Stimulated activated CD8-positive, alpha-beta memory T cell treated with anti-CD3 and anti-CD28 coated beads, Interleukin-12 subunit alpha, Interleukin-12 subunit beta, amount 100 ng/mL, for 24 hours (primary cell): Measurements from ENCODE around the gene PRDM10.
"Not testable (repeated sequence)": the region's sequence is repeated elsewhere in the genome, so short reads cannot be mapped to it uniquely, and the experiment has no call there.

Experiments
- DNase-seq: peaks from one replicate; pipeline ENCODE4 v3.0.0-alpha.2; 2020; ENCODE audit errors: extremely low read depth

PRDM10 gene

GRCh38 chr11:129976328-129976727, 26.3 kb downstream of the PRDM10 start:
- DNase-seq = no peak

DNA sequence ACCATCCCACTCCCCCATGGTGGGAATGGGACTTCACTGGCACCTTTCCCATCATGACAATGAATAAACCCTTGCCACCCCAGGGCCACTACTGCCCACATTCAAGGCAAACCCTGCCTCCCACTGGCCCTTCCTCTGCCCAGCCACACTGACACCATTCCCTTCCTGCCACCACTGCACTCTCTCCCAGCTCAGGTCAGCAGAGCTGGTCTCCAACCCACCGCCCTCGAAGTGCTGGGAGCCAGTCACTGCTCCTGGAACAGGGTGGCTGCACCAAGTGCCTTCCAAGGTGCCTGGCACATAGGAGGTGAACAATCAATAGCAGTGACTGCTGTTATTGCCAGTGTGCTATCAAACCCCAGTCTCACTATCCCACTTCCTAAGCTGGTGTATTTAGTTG, 27.1 kb downstream of the PRDM10 start:
- DNase-seq = no peak

DNA sequence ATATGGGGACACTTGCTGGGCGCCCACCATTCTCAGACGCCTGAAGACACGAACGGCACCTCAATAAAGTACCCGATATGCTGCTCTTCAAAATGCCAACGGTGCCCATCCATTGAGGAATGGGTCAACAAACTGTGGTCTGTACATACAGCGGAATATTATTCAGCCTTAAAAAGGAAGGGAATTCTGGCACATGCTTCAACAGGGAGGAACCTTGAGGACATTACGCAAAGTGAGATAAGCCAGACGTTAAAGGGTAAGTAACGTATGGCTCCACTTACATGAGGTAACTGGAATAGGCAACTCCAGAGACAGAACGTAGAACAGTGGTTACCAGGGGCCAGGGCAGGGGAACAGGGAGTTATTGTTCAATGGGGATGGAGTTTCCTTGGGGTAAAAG, 28.0 kb downstream of the PRDM10 start:
- DNase-seq = no peak

GRCh38 chr11:129974237-129974636, 28.4 kb downstream of the PRDM10 start:
- no peak for DNase-seq

DNA sequence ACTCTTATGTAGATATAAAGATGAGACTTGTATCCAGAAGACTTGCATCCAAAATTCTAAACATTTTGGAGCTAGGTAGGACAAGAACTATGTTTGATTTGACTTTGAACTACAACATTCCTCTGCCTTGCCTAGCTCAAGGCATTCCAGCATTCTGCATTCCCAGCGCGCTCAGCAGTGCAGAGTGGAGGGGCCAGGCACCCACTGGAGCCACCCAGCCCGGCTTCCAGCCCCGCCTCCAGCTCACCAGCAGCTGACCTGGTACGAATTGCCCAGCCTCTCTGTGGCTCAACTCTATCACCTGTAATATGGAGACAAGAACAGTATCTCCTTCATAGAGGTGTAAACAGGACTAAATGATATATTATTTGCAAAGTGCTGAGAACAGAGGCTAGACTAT, 28.8 kb downstream of the PRDM10 start:
- DNase-seq = no peak

DNA sequence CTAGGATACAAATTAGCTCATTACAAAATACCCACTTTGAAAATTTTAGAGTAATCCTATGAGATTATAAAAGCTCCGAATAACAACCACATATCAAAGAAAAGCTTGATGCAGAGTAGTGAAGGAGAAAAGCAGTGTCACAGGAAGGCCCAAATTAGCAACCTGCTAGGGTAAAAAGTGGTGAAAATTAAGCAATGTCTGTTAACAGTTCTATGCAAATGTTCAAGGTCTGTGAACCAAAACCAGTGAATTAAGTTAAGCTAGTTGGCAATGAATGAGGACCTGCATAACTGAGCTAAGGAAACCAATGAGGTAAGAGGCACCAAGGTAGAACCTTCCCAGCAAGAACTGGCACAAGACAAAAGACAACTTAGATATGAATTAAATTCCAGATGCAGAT, 29.6 kb downstream of the PRDM10 start:
- no peak for DNase-seq

GRCh38 chr11:129972611-129973010, 30.0 kb downstream of the PRDM10 start:
- DNase-seq = no peak

DNA sequence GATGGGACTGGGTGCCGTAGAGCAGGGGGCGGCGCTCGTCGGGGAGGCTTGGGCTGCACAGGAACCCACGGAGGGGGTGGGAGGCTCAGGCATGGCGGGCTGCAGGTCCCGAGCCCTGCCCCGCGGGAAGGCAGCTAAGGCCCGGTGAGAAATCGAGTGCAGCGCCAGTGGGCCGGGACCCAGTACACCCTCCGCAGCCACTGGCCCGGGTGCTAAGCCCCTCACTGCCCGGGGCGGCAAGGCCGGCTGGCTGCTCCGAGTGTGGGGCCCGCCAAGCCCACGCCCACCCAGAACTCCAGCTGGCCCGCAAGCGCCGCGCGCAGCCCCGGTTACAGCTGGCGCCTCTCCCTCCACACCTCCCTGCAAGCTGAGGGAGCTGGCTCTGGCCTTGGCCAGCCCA, 30.8 kb downstream of the PRDM10 start:
- DNase-seq = not testable (repeated sequence)

GRCh38 chr11:129969920-129970319, 32.7 kb downstream of the PRDM10 start:
- no peak for DNase-seq

DNA sequence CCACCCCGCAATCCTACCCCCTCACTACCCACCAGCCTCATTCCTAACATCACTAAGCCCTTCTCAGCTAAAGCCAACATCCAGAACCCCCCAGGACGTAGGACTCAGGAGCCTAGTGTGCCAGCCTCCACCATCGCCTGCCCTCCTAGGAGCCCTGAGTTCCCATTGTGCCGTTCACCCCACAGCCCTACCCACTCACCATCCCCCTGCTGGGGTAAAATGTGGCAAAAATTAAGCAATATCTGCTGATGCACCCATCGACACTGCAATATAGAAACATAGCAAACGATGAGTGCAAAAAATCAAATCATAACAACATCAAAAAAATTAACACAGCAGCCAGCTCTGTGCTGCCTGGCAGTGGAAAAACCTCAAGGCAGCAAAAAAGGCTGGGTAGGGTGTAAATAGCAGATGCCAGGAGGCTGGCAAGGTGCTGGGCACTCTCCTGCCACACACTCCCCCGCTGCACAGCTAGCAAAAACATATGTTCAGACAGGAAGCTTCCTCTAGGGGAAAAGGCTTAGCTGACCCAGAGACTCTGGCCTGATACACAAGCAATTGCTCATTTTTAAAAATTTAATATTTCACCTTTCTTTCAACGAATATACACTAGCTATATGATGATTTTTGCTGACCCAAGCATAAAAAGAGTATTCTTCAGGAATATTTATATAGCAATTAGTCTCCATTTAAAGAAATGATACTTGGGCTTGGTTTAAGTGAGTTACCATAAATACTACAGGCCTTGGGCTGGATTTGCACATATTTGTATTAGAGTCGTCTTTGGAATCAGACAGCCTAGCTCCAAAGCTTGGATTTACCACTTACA, 33.8 kb downstream of the PRDM10 start:
- DNase-seq = no peak

DNA sequence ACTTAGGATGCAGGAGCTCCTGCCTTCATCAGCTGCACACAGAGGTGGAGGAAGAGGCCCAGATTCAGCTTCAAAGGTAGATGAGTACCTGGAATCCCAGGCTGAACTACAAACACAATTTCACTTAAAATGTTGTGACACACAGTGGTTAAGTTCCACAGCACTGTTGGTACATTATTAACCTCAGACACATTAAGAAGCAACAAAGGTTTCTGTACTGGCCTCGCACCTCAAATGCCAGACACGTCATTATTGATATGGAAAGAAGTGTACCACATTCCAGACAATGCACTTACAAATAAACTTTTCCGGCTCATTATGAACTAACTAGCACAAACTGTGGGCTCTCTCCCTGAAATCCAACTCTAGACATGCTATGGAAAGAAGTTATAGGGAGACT, 34.6 kb downstream of the PRDM10 start:
- DNase-seq = no peak

GRCh38 chr11:129965248-129965647, 37.4 kb downstream of the PRDM10 start:
- no peak for DNase-seq

DNA sequence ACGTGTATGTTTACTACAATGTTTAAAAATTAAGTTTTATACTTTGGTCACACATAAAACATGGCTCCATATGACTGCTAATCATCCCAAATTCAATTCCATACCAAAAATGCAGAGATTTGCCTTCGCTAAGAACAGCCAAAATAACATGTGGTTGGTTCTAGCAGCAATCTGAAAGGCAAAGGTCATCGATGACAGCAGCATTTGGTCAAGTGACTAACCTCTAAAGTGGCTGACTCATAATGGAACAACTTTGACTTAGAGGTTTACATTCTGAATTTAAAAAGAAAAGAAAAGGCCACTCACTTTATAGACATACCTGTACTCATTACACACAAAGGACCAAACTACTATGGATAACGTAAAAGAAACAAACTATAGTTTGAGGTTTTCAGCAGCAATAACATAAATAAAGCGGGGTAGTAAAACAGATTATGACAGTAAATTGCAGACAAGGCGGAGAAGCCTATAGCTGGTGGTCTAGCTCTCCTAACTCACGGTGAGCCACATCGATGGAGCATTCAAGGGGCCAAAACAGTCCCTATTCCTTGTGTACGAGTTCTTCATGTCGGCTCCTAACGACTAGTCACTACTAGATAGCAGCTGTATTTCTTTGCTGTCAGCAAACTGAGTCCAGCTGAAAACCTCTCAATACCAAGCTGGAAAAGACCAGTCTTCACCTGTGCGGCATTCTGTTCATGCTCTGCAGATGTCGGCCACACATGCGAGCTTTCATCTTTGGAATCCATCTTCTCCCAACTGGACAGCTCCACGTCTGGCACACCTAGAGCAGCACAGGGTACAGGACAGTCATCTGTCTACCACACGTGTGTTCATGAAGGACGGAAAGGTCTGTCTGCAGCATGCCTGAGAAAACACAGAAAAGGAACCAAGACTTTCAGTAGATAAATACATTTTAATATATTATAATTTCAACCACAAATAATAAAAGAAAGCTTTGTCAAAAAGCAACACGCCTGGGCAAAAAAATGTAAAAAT, 42.1 kb downstream of the PRDM10 start:
- no peak for DNase-seq

DNA sequence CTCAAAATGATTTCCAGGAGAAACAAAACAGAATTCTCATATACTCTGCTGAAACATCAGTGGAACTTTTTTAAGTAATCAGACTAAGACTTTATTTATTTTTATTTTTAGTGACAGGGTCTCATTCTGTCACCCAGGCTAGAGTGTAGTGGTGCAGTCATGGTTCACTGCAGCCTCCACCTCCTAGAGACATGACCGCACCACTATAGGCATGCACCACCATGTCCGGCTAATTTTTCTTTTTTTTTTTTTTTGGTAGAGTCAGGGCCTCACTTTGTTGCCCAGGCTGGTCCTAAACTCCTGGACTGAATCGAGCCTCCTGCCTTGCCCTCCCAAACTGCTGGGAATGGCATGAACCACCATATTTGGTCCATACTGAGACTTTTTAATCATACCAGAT, 42.9 kb downstream of the PRDM10 start:
- DNase-seq = no peak

DNA sequence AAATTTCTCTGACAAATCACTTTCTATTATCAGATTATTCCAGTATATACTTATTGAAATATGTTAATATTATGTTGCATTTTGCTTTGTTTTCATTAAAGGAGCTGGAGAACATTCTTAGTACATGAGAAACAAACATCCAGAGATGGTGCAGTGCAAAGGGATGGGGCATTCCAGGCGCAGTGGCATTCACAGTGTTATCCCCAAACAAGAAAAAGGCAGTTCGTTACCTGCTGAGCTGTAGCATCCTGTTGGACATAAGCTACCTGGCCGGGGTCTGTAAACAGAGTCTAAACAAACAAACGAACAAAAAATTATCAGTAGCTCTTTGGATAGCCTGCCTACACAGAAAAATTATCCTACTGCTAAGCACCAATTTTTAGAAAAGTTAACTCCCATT, 47.4 kb downstream of the PRDM10 start:
- no peak for DNase-seq

GRCh38 chr11:129954703-129955102, 47.9 kb downstream of the PRDM10 start:
- not testable (repeated sequence) for DNase-seq

DNA sequence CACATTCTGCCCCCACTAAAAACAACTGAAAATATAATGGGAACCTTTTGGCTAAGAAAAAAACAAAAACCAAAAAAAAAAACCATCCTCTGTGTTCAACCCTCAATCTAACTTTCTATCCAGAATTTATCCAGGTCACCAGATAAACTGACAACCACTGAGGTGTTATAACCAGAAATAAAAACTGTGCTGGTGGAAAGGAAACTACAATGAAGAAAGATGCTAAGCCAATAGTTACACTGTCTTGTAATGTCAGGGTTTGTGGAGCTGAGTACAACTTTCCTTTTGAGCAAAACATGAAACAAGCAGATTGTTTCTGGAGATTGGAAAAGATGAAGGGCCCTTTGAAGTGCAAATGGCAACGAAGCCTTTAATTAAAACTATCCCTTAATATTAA, 50.8 kb downstream of the PRDM10 start:
- no peak for DNase-seq

GRCh38 chr11:129951201-129951865, 51.3 kb downstream of the PRDM10 start:
- no peak for DNase-seq

DNA sequence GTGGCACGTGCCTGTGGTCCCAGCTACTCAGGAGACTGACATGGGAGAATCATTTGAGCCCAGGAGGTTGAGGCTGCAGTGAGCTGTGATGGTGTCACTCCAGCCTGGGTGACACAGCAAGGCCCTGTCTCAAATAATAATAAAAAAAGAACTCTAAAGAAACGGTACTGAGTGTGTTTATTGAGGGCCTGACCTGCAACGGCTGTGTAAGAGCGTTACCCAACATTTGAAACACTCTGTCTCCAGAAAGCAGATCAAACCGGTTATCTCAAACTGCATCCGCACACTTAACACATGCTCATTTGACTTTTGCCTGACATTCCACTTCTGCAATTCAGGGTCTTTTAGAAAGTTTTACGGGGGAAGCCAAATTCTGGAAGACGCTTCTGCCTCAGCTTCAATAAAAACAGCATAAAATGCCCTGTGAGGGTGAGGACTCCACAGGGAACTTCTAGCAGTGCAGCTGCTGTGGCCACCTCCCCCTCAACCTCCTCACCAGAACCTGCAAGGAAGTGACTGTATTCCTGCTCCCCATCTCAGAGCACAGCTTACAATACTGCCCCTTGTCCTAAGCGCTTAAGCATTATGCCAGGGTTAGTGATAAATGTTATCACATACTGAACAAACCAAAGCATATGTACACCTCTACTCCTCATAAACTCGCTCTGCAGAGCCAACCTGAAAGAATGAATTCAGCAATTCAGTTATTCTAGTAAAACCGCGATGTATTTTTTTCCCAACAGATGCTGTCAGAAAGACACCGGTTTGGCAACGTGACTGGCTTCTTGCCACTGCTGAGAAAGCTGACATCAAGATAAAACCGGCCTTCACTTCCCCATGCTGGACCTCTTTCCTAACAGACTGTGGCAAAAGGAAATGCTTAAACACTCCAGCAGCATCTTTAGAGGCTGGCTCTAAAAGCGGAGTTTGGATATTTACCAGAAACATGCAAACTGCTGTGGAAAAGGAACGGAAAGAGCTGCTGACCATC, 52.2 kb downstream of the PRDM10 start:
- no peak for DNase-seq

GRCh38 chr11:129948926-129949466, 53.6 kb downstream of the PRDM10 start:
- no peak for DNase-seq

- DNase-seq = no peak
Observed at GRCh38 chr11:129947474-129947873, 55.2 kb downstream of the PRDM10 start.
